ENCODE results near the gene FTSJ3. TPM values are rescaled to one million over a fixed set of nuclear protein-coding genes. Genes with fewer than 3 reads are reported as not detected.

Gene FTSJ3
- total RNA-seq, 2 experiments from 2014 or later, result 58.3 to 60.9 TPM

DNA sequence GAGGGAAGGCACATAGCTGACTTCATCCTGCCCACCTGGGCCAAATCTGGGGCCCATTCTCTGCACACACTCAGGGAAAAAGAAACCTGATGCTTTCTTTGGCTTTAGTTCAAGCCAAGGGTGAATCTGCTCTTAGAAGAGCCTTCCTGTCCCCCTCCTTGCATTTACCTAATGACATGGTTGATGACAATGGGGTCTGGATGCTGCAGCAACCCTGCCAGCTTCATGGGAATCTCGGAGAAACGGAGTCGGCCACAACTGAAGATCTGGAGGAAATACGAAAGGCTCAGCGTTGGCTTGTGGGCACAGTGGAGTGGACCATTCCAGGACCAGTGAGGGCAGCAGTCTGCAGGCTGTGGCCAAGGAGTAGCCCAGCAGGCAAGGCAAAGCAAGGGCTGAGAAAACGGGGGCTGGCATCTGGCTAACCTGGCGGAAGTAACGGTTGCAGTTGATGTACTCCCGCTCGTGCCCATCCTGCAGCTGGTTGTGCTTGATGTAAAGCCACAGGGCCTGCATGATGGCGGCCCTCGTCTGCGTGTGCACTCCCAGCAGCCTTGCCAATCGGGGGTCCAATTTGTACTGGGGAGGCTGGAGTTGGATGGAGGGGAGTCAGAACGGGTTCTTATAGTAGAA lies 6.4 kb upstream of the FTSJ3 start:
- H3K27ac Mint-ChIP-seq, result no peak overlapping the region
- CTCF ChIA-PET, result interaction anchor here (0.7 to 4.0 kb wide), 15 partner anchors 10 to 170 kb away, joined by 3 to 15 read pairs (median 5); partner anchors contain the start of gene CCDC47
- no peaks in the 10 kb centered on the region for H3K9me3 Mint-ChIP-seq
- no peaks in the 10 kb centered on the region for H3K27me3 Mint-ChIP-seq
- no peak overlapping the region for H3K4me3 Mint-ChIP-seq
- DNase-seq, result no peak
- POLR2A ChIA-PET, result interaction anchor here (0.6 to 11.6 kb wide), 7 partner anchors 6 to 388 kb away, joined by 3 to 188 read pairs (median 4); partner anchors contain the start of genes CYB561, LIMD2 and SMARCD2
- peaks cover 64% of the 10 kb centered on the region for H3K36me3 Mint-ChIP-seq (ENCODE audit: low read depth)
- no peak for ATAC-seq
- TF ChIP-seq, protein P1, sequence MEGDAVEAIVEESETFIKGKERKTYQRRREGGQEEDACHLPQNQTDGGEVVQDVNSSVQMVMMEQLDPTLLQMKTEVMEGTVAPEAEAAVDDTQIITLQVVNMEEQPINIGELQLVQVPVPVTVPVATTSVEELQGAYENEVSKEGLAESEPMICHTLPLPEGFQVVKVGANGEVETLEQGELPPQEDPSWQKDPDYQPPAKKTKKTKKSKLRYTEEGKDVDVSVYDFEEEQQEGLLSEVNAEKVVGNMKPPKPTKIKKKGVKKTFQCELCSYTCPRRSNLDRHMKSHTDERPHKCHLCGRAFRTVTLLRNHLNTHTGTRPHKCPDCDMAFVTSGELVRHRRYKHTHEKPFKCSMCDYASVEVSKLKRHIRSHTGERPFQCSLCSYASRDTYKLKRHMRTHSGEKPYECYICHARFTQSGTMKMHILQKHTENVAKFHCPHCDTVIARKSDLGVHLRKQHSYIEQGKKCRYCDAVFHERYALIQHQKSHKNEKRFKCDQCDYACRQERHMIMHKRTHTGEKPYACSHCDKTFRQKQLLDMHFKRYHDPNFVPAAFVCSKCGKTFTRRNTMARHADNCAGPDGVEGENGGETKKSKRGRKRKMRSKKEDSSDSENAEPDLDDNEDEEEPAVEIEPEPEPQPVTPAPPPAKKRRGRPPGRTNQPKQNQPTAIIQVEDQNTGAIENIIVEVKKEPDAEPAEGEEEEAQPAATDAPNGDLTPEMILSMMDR (IDR thresholded peaks at IDR 0.05), result no peak
- peaks cover 51% of the 10 kb centered on the region for H3K4me1 Mint-ChIP-seq (ENCODE audit: low read depth)
- intact Hi-C loops (cut with micrococcal nuclease), result loop anchor here (5.0 kb wide), 1 partner anchor 137 kb away; no protein-coding TSS in a partner anchor

DNA sequence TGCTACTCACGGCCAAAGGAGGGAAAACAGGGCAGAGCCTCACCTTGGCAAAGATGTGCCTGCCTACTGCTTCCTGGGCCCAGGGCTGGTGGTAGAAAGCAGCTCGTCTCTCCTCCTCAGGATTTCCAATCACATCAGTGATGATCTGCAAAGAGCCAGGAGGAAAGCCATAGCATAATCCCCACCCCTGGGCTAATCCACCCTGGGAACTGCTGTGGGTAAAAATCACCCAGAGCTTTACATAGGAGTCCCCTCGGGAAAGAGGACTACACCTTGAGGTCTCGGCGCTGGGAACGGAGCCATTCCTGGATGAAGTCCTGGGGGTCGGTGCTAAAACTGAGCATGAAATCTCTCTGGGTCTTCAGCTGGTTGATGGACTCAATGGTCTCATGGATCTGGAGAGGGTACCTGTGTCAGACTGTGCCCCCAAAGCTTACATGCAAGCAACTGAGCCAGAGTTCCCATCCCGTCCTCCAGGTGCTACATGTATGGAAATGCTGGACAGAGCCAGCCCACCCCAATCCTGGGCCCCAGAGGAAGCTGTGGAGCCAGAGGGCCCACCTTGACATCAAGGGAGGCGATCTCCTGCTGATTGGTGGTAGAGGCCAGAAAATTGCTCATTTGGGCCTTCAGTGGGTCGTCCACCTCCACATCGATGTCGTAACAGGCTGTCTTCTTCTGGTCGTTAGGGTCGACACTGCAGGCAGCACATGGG lies 5.7 kb upstream of the FTSJ3 start:
- Mint-ChIP-seq H3K27ac (no peak overlapping the region), H3K36me3 (ENCODE audit: low read depth) (peaks cover 70% of the 10 kb centered on the region), H3K9me3 (no peaks in the 10 kb centered on the region), H3K4me3 (no peak overlapping the region), H3K27me3 (no peaks in the 10 kb centered on the region), H3K4me1 (ENCODE audit: low read depth) (peaks cover 54% of the 10 kb centered on the region)
- ChIA-PET POLR2A (interaction anchor here (0.7 to 11.6 kb wide), 7 partner anchors 7 to 387 kb away, joined by 3 to 188 read pairs (median 4); partner anchors contain the start of genes CYB561, LIMD2 and SMARCD2), CTCF (interaction anchor here (0.9 to 4.0 kb wide), 4 partner anchors 9 to 60 kb away, joined by 3 to 15 read pairs (median 6); partner anchors contain the start of gene CCDC47)
- DNase-seq (no peak), ATAC-seq (no peak)
- intact Hi-C loops (cut with micrococcal nuclease), result loop anchor here (5.0 kb wide), 1 partner anchor 136 kb away; no protein-coding TSS in a partner anchor
- TF ChIP-seq, protein P1 (IDR thresholded peaks at IDR 0.05), result no peak

DNA sequence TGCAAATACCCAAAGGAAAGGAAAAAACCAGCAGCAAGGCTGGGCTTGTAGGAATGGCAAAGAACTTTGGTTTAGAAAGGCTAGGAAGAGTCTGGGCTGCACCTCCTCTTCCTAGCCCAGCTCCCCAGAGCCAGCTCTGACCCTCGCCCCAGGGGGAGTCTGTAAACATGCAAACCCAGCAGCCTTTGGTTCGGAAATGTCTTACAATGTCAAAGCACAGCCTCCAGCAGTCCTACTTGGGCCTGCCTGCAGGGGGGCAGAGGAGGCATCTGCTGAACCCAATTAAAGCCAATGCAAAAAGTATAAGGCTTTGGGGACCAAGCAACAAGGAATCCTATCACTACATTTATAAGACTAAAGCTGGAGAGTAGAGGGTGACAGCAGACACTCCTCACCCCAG lies 5.0 kb upstream of the FTSJ3 start:
- intact Hi-C loops (cut with micrococcal nuclease), result loop anchor here (5.0 kb wide), 1 partner anchor 135 kb away; no protein-coding TSS in a partner anchor
- H3K27ac Mint-ChIP-seq, result peak overlapping the region; percentile 71
- TF ChIP-seq, protein P1 (IDR thresholded peaks at IDR 0.05), result no peak
- DNase-seq, result no peak
- H3K36me3 Mint-ChIP-seq (ENCODE audit: low read depth), result peaks cover 75% of the 10 kb centered on the region
- CTCF ChIA-PET, result interaction anchor here (0.9 to 4.0 kb wide), 2 partner anchors 9 to 16 kb away, joined by 3 to 15 read pairs; no protein-coding TSS in a partner anchor
- H3K4me1 Mint-ChIP-seq (ENCODE audit: low read depth), result peaks cover 57% of the 10 kb centered on the region
- POLR2A ChIA-PET, result interaction anchor here (0.7 to 11.6 kb wide), 5 partner anchors 7 to 386 kb away, joined by 3 to 188 read pairs (median 5); partner anchors contain the start of genes CYB561, LIMD2 and SMARCD2
- no peak for ATAC-seq
- H3K4me3 Mint-ChIP-seq, result no peak overlapping the region
- no peaks in the 10 kb centered on the region for H3K27me3 Mint-ChIP-seq
- H3K9me3 Mint-ChIP-seq, result no peaks in the 10 kb centered on the region

DNA sequence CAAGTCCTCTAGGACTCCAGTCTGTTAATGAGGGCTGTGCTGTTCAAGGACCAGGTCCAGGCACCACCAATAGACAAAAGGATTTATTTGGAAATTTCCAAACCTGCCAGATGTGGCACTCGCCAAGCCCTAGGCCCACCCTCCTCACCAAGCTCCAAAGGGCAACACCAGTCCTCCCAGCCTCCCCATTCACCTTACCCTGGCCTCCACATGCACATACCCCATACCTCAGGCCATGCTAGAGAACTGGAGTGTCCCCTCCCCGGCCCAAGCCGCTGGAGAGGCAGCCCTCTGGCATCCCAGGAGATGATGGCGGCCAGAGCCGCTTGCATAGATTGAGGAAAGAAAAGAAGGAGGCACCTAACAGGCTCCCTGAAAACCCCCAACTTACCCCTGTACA lies 4.6 kb upstream of the FTSJ3 start:
- CTCF ChIA-PET, result interaction anchor here (1.0 kb wide), 1 partner anchor 8 kb away, joined by 4 read pairs; no protein-coding TSS in a partner anchor
- peaks cover 57% of the 10 kb centered on the region for H3K4me1 Mint-ChIP-seq (ENCODE audit: low read depth)
- H3K27ac Mint-ChIP-seq, result peak overlapping the region; percentile 71
- TF ChIP-seq, protein P1 (IDR thresholded peaks at IDR 0.05), result no peak
- ATAC-seq (no peak), DNase-seq (no peak)
- POLR2A ChIA-PET, result interaction anchor here (0.6 to 11.6 kb wide), 6 partner anchors 8 to 167 kb away, joined by 3 to 188 read pairs (median 3); partner anchors contain the start of gene SMARCD2
- H3K36me3 Mint-ChIP-seq (ENCODE audit: low read depth), result peaks cover 76% of the 10 kb centered on the region
- no peaks in the 10 kb centered on the region for H3K27me3 Mint-ChIP-seq
- H3K4me3 Mint-ChIP-seq, result no peak overlapping the region
- intact Hi-C loops (cut with micrococcal nuclease), result loop anchor here (5.0 kb wide), 1 partner anchor 135 kb away; no protein-coding TSS in a partner anchor
- no peaks in the 10 kb centered on the region for H3K9me3 Mint-ChIP-seq
